GM12878 (cell line): Measurements from ENCODE around the gene KIF25.
"Not testable (repeated sequence)": the region's sequence is repeated elsewhere in the genome, so short reads cannot be mapped to it uniquely, and the experiment has no call there.

ENCODE experiments used
- ATF3 ChIP-seq: IDR thresholded peaks from 2 replicates; pipeline ENCODE4 v1.6.1; 2011; ENCODE audit warnings: low read depth, mild to moderate bottlenecking, low read length, moderate library complexity, borderline replicate concordance; ENCODE audit errors: extremely low read depth
- CEBPZ ChIP-seq: fragments of 150-350 bp; IDR thresholded peaks from 2 replicates; pipeline ENCODE4 v1.6.1; 2016; ENCODE audit warnings: low read depth, low read length
- CTCF ChIP-seq, 3 experiments: IDR thresholded peaks in 2 of 3; conservative IDR thresholded peaks in 1 of 3; 2 replicates each; pipeline ENCODE4 v1.5.1; 2011; ENCODE audit warnings: low read depth in 3 of 3, low read length in 3 of 3, mild to moderate bottlenecking in 3 of 3, control low read depth in 2 of 3, moderate library complexity in 2 of 3, inconsistent platforms in 1 of 3, mixed read lengths in 1 of 3; ENCODE audit not compliant: control insufficient read depth in 2 of 3, insufficient read depth in 1 of 3; ENCODE audit errors: extremely low read depth in 1 of 3
- MXI1 ChIP-seq: fragments of 150-350 bp; IDR thresholded peaks from 2 replicates; pipeline ENCODE4 v1.6.1; 2011; ENCODE audit warnings: low read depth, mild to moderate bottlenecking, inconsistent platforms, low read length, improper control_type of control experiment
- MYC ChIP-seq: IDR thresholded peaks from 2 replicates; pipeline ENCODE4 v1.6.1; 2011; ENCODE audit warnings: mild to moderate bottlenecking, low read length, moderate library complexity, inconsistent platforms; ENCODE audit not compliant: insufficient read depth, insufficient replicate concordance, insufficient read length, severe bottlenecking
- POLR2A ChIP-seq: IDR thresholded peaks from 2 replicates; pipeline ENCODE4 v1.6.1; 2011; ENCODE audit warnings: low read depth, mild to moderate bottlenecking, low read length
- TCF12 ChIP-seq: IDR thresholded peaks from 2 replicates; pipeline ENCODE4 v1.6.1; 2011; ENCODE audit warnings: low read depth, mild to moderate bottlenecking, low read length

- TF ChIP-seq ATF3; CTCF (IDR thresholded peaks at IDR 0.05 in 2 of 3, conservative IDR thresholded peaks at IDR 0.05 in 1 of 3; ENCODE audit: control insufficient read depth in 2 of 3, extremely low read depth in 1 of 3, insufficient read depth in 1 of 3, low read depth in 3 of 3, low read length in 3 of 3); POLR2A; TCF12; CEBPZ; MXI1; MYC: not testable (repeated sequence)
Observed at GRCh38 chr6:168077401-168077800, 79.9 kb downstream of the KIF25 start.
